K562 (cell line): ENCODE data around the gene ACER3. TPM values are rescaled to one million over a fixed set of nuclear protein-coding genes. Genes with fewer than 3 reads are reported as not detected.

Experiments used
- ATF7 ChIP-seq: fragments of 450-650 bp; IDR thresholded peaks from 2 replicates; pipeline ENCODE4 v1.7.1; 2014; ENCODE audit warnings: mild to moderate bottlenecking, moderate library complexity
- BRD9 ChIP-seq: fragments of 450-650 bp; IDR thresholded peaks from 2 replicates; pipeline ENCODE4 v1.6.1; 2018; ENCODE audit warnings: low read depth; ENCODE audit not compliant: partially characterized antibody
- CCNT2 ChIP-seq: IDR thresholded peaks from 2 replicates; pipeline ENCODE4 v1.6.1; 2011; ENCODE audit warnings: borderline replicate concordance, low read depth, mild to moderate bottlenecking, moderate library complexity, mixed read lengths, low read length; ENCODE audit not compliant: insufficient read length; ENCODE audit errors: extremely low read depth
- CREM ChIP-seq: IDR thresholded peaks from 2 replicates; pipeline ENCODE4 v1.6.1; 2014; ENCODE audit warnings: antibody characterized with exemption, low read depth
- CTCFL ChIP-seq: IDR thresholded peaks from 2 replicates; pipeline ENCODE4 v1.6.1; 2011; ENCODE audit warnings: borderline replicate concordance, low read depth, mild to moderate bottlenecking, moderate library complexity, low read length; ENCODE audit not compliant: insufficient read depth, poor library complexity, severe bottlenecking
- E4F1 ChIP-seq: fragments of 250-450 bp; sonication (Bioruptor Pico); IDR thresholded peaks from 2 replicates; pipeline ENCODE4 v1.5.0; 2021; ENCODE audit warnings: mild to moderate bottlenecking, borderline replicate concordance
- HDAC2 ChIP-seq: fragments of 450-650 bp; IDR thresholded peaks from 2 replicates; pipeline ENCODE4 v1.6.1; 2016; ENCODE audit warnings: mild to moderate bottlenecking
- HNRNPLL ChIP-seq: fragments of 200-400 bp; formaldehyde crosslinking; IDR thresholded peaks from 2 replicates; pipeline ENCODE4 v1.6.1; 2017; ENCODE audit warnings: low read length, low read depth, mild to moderate bottlenecking; ENCODE audit not compliant: poor library complexity, severe bottlenecking
- ILK ChIP-seq: fragments of 450-650 bp; IDR thresholded peaks from 2 replicates; pipeline ENCODE4 v1.6.1; 2016; ENCODE audit warnings: missing genetic modification characterization, low read depth, mild to moderate bottlenecking, missing compliant biosample characterization, moderate library complexity, borderline replicate concordance
- JUN ChIP-seq, 2 experiments: sonication (generic) in 1 of 2; formaldehyde crosslinking in 1 of 2; IDR thresholded peaks; 2 replicates each; pipeline versions ENCODE4 v1.6.1 to v1.8.0; 2012 to 2022; ENCODE audit warnings: borderline replicate concordance in 2 of 2, mild to moderate bottlenecking in 2 of 2, improper control_type of control experiment in 1 of 2, low read depth in 1 of 2, low read length in 1 of 2, missing genetic modification reagents in 1 of 2
- MEF2A ChIP-seq: IDR thresholded peaks from 2 replicates; pipeline ENCODE4 v1.6.1; 2011; ENCODE audit warnings: low read depth, mild to moderate bottlenecking, low read length, moderate library complexity; ENCODE audit not compliant: control insufficient read depth
- MYNN ChIP-seq, 2 experiments: sonication (generic); formaldehyde crosslinking in 1 of 2; IDR thresholded peaks; 2 replicates each; pipeline versions ENCODE4 v1.5.0 to v1.6.1; 2016 to 2020; ENCODE audit warnings: antibody characterized with exemption in 1 of 2, missing genetic modification reagents in 1 of 2
- NR2C1 ChIP-seq, 2 experiments: fragments of 450-650 bp; IDR thresholded peaks; 2 replicates each; pipeline ENCODE4 v1.6.1; 2017; ENCODE audit warnings: mild to moderate bottlenecking in 2 of 2, antibody characterized with exemption in 1 of 2, inconsistent platforms in 1 of 2, missing compliant biosample characterization in 1 of 2, missing genetic modification characterization in 1 of 2
- NRF1 ChIP-seq, 2 experiments: fragments of 450-650 bp; IDR thresholded peaks in 1 of 2; conservative IDR thresholded peaks in 1 of 2; 2 replicates each; pipeline ENCODE4 v1.6.1; 2014; ENCODE audit warnings: mild to moderate bottlenecking in 2 of 2
- SMAD4 ChIP-seq: fragments of 250-450 bp; sonication (Bioruptor Pico); conservative IDR thresholded peaks from 2 replicates; pipeline ENCODE4 v1.8.0; 2021; ENCODE audit warnings: inconsistent platforms, mild to moderate bottlenecking, moderate library complexity
- TCF7 ChIP-seq: sonication (generic); IDR thresholded peaks from 2 replicates; pipeline ENCODE4 v1.6.1; 2016; ENCODE audit warnings: antibody characterized with exemption, borderline replicate concordance
- TFAM ChIP-seq: fragments of 250-450 bp; sonication (Bioruptor Pico); conservative IDR thresholded peaks from 2 replicates; pipeline ENCODE4 v1.5.0; 2021; ENCODE audit warnings: mild to moderate bottlenecking, moderate library complexity
- ZBTB49 ChIP-seq: sonication (generic); formaldehyde crosslinking; IDR thresholded peaks from 2 replicates; pipeline ENCODE4 v1.8.0; 2022; ENCODE audit warnings: missing genetic modification reagents, mild to moderate bottlenecking, borderline replicate concordance
- ZNF140 ChIP-seq: fragments of 250-450 bp; sonication (Bioruptor Pico); IDR thresholded peaks from 2 replicates; pipeline ENCODE4 v1.8.0; 2021; ENCODE audit warnings: moderate library complexity, mild to moderate bottlenecking, inconsistent platforms
- ZNF384 ChIP-seq: IDR thresholded peaks from 2 replicates; pipeline ENCODE4 v1.6.1; 2012; ENCODE audit warnings: low read depth, low read length, improper control_type of control experiment
- ZNF586 ChIP-seq: fragments of 450-650 bp; formaldehyde crosslinking; conservative IDR thresholded peaks from 2 replicates; pipeline ENCODE4 v1.4.0; 2020; ENCODE audit warnings: mild to moderate bottlenecking, moderate library complexity
- polyA plus RNA-seq, 8 experiments: library from polyadenylated mRNA; depleted of rRNA in 4 of 8; stranded (reverse) in 5 of 8; unstranded in 3 of 8; fragments of >200 nt; fragmentation: Nextera tagmentation in 2 of 8; fragmentation: Illumina TruSeq in 1 of 8; extraction: Ambion mirVana in 2 of 8; extraction: Trizol in 1 of 8; gene quantifications; 2 replicates each; pipeline versions ENCODE4 v1.2.1 to v1.2.3, GENCODE V29; 2011 to 2014; ENCODE audit warnings: inconsistent platforms in 1 of 8, missing spikeins in 1 of 8
- total RNA-seq, 7 experiments: library from RNA; depleted of rRNA in 6 of 7; stranded (reverse); fragments of >200 nt in 6 of 7; fragmentation: Illumina TruSeq in 2 of 7; extraction: Trizol in 2 of 7; gene quantifications; 2 replicates each; pipeline versions ENCODE4 v1.2.1 to v1.2.3, GENCODE V29; 2011 to 2021; ENCODE audit warnings: low replicate concordance in 1 of 7

ACER3 gene
- total and polyA plus RNA-seq, 9 of the 15 experiments (the other 6 are each of a cell fraction or from before 2014, with no cell fraction given): 2.0 to 23.8 (median 9.5) TPM

- TF ChIP-seq NR2C1 (IDR thresholded peaks at IDR 0.05) (no peak), NR2C1 (tag; IDR thresholded peaks at IDR 0.05) (no peak), ATF7 (no peak), NRF1 (conservative IDR thresholded peaks at IDR 0.05 in 1 of 2, IDR thresholded peaks at IDR 0.05 in 1 of 2) (peak; percentile 62 to 68; a peak in 3 of 4 replicates), TCF7 (no peak), HNRNPLL (no peak), E4F1 (CRISPR knock-in tag) (no peak), ZNF586 (CRISPR knock-in tag) (no peak), MYNN (IDR thresholded peaks at IDR 0.05) (no peak), MYNN (CRISPR knock-in tag; IDR thresholded peaks at IDR 0.05) (no peak), CTCFL (peak; percentile 80), TFAM (CRISPR knock-in tag) (no peak), CREM (peak; percentile 45), BRD9 (no peak), ZNF140 (no peak), ZBTB49 (CRISPR knock-in tag) (no peak), CCNT2 (peak; percentile 74), SMAD4 (CRISPR knock-in tag) (0 out of 2 replicates have a peak, but pooled peaks have one; percentile 29), ZNF384 (peak; percentile 7; the same call in 1 of the 2 replicates), HDAC2 (no peak), ILK (tag) (no peak), MEF2A (no peak), JUN (IDR thresholded peaks at IDR 0.05; ENCODE audit: borderline replicate concordance, low read depth, low read length) (0 out of 2 replicates have a peak, but pooled peaks have one; percentile 17), JUN (CRISPR knock-in tag; IDR thresholded peaks at IDR 0.05; ENCODE audit: borderline replicate concordance) (no peak)
These were observed 185.4 kb downstream of the ACER3 start (continued) for GRCh38 chr11:77046060-77046501.
